Activated naive CD8-positive, alpha-beta T cell treated with anti-CD3 and anti-CD28 coated beads, Interleukin-2, amount 50 U/mL, for 16 hours (primary cell): ENCODE results near the gene ABHD12B.
"Not testable (repeated sequence)": the region's sequence is repeated elsewhere in the genome, so short reads cannot be mapped to it uniquely, and the experiment has no call there.

ENCODE experiments used
- DNase-seq: peaks from one replicate; pipeline ENCODE4 v3.0.0-alpha.2; 2020; ENCODE audit warnings: low read depth, low spot score

The ABHD12B gene

DNA sequence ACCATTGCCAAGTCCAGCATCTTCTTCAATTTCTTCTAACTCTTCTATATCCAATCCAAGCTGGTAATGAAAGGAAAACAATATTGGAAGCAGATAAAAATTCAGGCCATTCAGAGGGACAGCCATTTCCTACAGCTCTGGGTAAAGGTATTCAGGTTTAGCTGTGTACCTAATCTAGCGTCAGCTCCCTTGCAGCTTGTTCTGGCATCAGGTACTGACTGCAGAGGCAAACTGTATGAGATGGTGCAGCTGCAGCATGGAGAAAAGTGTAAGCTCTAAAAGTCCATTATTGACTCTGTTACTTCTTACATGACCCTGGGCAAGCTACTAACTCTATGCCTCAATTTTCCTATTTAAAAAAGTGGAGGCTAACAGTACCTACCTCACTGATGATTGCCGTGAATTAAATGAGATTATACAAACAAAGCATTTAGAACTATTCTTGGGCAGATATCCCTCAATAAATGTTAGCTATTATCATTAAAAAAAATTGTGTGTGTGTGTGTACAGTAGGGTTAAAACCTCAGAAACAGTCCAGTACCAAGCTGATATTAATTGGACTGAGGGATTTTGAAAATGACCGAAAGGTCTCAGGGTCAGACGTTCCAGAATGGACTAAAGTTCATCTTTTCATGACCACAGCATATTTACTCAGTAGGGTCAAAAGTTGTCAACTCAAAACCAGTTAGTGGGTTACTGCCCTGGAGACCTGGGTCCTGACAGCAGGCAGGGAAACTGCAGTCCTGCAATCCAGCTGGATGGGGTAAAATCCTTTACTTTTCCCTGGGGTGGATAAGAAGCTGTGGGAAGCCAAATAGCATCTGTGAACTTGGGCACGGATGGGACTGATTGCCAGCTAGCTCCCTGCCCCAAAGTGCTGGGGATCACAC is 63.5 kb downstream of the ABHD12B start:
- DNase-seq = no peak

DNA sequence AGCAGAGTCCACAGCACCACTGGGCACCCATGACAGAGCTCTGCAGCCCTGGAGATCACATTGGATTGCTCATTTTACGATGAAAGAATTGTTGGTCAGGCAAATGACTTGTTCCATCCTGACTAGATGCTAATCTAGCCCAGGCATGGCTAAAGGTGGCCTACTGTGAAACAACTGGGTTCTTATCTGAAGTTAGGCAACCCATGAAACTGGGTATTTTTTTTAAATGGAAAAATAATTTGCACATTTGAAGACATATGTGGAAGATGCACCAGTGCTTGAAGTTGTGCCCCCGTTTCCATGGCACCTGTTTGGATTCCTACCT is 64.1 kb downstream of the ABHD12B start:
- no peak for DNase-seq

DNA sequence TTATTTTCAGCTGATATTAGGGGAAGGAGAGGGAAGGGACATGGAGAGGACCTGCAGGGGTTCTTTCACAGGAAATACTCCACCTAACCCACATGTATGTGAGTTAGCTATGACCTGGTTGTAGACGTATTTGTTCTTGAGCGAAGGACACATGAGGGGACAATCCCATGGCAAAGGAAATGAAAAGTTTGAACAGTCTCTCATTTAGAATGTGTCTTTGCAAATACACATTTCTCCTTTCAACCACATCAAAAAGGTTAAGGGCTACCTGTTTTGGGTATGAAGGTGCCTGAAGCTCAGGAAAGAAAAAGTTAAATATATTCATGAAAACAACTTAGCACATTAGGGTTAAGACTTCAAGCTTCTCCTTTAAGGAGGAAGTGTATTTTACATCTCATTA is 65.0 kb downstream of the ABHD12B start:
- no peak for DNase-seq

DNA sequence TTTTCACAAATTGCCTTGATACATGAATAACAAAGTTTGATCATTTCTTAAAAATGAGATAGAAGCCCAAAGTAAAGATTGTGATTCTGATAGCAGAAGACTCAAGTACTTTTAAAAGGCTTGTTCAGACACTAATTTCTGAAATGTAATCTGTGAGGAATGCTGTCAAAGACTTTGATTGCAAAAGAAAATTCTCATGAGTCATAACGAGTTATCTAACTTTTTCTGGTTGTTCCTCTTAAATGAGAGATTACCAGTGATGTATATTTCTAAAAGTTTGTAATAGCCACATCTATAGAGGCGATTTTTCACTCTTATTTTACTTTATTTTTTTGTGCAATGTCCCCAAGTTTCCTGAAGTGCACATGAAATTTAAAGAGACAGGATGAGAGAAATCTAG is 65.5 kb downstream of the ABHD12B start:
- no peak for DNase-seq

DNA sequence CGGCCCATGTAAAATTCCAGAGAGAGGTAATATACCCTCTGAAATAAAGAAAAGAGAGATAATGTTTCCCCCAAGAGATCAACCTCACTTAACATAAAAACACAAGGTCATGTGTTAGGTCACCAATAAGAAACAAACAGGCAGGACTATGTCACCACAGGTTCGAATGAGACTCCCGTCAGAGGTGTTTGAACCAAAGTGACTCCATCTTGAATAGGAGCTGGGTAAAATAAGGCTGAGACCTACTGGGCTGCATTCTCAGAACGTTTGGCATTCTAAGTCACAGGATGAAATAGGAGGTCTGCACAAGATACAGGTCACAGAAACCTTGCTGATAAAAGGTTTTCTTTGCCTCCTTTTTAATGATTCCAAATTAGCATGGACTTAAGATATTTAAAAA is 65.9 kb downstream of the ABHD12B start:
- DNase-seq = no peak

DNA sequence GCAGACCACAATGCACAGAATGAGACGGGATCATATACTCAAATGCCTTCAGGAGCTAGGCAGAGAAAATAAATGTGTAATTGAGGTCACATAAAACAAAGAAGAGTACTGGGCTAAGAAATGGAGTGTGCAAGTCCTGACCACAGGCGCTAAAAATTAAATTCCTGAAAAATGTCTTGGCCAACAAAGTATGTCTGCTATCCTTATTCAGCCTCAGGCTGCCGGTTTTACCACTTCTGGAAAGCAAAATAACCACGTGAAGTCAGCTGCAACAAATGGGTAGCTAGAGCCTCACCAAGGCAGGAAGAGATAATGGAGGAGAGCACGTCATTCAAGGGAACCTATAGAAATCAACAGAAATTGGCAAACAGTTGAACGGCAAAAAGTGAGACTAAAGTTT is 69.3 kb downstream of the ABHD12B start:
- DNase-seq = no peak

DNA sequence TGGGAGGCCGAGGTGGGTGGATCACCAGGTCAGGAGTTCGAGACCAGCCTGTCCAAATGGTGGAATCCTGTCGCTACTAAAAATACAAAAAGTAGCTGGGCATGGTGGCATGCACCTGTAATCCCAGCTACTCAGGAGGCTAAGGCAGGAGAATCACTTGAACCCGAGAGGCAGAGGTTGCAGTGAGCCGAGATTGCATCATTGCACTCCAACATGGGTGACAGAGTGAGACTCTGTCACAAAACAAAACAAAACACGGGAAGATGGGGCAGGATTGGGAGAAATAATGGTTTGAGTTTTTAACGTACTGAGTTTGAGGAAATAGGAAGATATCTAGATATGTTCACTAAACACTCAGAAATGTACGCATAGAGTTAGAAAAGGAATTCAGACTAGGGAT is 69.8 kb downstream of the ABHD12B start:
- DNase-seq = not testable (repeated sequence)

DNA sequence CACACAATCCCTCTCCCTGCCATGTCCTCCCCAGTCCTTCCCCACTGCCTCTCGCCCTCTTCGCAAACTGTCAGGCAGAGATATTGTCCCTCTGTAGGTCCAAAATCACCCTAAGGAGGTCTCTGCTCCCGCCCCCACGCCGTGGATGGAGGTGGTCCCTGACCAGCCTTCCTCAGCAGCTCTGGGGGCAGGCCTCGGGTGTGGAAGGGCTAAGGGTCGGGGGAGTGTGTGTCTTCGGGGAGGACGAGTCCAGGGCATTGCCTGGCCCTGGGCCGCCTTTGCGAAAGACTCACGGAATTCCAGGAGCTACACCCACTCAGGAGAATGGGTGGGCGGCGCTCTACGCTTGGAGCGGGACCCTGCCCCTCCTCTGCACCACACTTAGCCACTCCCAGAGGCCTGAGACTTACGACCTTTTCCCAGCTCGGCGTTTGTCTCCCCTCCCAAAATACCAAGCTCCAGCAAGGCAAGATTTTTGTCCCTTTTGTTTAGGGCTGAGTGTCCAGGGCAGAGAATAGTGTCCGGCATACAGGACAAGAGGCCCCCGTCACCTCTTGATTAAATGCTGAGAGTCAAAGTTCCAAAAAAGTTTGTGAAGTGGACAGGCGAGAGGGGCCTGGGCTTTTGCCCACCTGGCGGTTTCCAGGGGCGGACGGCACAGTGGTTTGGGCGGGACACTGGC is 71.5 kb downstream of the ABHD12B start:
- no peak for DNase-seq

DNA sequence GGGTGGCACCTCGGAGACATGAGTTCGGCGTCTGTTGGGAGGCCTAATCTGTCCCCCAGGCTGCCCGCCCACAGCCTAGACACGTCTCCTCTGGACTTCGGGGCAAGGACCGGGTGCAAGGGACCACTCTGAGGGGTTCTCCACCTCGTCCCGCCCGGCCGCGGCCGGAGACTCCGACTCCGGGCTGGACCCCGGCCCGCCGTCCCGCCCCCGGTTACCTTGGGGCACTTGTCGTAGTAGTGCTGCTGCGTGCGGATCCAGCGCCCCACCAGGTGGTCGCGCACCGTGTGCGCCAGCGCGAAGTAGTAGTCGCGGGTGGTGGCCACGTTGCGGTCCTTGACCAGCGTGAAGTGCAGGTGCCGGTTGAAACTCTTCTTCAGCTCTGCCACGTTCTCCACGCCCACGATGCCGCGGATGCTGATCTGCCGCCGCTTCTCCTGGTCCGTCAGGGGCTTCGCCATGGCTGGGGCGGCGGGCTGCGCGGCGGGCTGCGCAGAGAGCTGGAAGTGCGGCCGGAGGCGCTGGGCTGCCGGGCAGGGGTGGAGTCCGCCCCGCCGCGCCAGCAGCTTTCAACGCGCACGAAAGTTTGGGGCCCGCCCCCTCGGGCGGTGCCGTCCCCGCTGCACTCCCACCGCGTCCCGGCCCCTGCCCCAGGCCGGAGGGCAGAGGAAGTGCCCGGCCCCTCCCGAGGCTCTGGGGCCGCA is 72.2 kb downstream of the ABHD12B start, which contains the start of gene PYGL:
Gene PYGL, minus strand, starts transcription at position 541 of the 704 bp plus-strand sequence. Its CDS starts 80 bp downstream, at position 461.
- DNase-seq = no peak

DNA sequence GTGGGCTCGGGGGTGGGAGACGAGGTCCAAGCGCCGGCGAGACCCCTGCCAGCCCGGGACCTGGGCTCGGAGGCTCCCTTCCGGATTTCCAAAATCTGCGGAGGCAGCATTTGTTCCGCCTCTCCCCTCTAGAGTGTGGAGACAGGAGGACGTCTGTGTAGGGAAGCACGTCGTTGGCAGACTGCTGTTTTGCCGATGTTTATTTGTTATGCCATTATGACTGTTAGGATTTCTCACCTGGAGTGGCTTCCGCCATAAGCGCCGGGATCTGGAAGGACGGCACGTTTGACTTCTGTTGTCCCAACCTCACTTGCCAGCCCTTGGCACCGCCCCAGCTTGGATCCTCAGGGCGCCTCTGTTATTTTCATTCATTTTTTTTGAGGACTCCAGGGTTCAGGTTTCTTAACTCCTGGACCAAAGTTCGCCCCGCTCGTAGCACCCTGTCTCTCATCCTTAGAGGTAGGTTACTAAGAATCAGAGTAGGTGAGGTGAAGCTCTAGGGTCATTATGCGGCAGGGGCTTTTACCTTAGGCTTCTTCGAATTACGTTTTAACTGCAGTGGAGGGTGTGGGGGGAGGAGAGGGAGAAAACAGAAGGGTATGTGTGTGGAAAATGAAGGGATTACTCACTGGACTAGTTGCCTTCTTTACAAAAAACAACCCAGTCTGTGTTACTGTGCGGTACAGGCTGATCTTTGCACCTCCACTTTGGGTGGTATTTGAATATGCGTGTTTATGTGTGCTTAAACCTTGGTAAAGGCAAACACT is 73.0 kb downstream of the ABHD12B start:
- DNase-seq = no peak

DNA sequence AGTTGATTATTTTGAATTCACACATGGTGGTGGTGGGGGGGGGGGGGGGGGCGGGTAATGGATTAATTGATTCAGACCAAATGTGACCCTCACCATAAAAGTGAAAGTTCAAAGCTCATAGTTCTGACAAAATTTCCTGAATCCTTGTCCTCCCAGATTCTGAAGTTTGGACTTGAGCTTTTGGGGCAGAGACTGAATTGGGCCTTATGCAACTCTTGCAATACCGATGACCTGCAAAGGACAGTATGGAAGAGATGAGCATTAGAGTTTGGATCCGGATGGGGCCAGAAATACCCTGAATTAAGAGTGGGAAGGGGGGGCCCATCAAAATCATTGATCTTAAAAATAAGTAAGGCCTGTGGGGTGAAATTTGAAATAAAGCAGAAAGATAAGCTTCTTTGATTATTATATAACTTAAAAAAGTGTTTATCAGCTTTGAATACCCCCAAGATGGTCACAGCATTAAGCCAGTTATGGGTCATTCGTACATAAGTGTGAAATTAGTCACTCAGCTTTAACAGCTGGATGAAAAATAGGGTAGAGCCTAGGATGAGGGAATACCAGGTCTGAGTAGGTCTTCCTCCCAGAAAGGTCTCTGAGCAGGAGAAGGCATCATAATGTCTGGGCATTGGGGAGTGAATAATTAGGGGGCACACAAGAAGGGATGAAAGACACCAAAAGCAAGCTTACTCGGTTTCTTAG is 74.5 kb downstream of the ABHD12B start:
- DNase-seq = no peak

DNA sequence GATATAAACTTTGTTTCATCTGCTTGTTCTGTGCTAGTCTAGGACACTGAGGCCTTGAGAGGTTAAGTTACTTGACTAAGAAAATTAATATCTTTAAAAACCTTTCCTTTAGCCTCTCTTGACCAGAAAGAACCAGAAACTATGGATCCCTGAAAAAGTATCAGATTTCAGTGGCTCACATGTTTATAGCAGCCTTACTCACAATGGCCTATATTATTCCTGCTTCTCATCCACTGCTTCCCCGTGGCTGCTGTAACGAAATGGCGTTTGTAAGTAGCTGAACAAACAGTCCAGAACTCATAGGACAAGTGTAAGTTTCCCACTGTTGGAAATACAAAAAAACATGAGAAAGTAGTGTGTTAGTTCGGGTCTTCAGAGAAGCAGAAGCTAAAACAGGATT is 75.6 kb downstream of the ABHD12B start:
- no peak for DNase-seq

DNA sequence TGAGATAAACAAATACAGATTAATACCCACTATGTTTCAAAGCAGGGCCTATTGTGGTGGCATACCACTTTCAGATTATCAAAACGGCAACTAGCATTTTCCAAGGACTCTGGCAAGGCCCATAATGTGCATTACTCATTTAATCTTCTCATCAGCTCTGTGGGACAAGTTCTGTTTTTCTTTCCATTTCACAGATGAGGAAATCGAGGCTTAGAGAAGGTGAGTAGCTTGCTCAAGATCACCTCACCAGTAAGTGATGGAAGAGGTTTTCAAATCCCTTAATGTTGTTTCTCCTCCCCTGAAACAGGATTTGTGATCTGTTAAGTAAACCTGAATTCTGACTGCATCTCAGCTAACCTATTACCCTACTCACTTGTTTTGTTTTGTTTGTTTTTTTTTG is 76.4 kb downstream of the ABHD12B start:
- DNase-seq = no peak

DNA sequence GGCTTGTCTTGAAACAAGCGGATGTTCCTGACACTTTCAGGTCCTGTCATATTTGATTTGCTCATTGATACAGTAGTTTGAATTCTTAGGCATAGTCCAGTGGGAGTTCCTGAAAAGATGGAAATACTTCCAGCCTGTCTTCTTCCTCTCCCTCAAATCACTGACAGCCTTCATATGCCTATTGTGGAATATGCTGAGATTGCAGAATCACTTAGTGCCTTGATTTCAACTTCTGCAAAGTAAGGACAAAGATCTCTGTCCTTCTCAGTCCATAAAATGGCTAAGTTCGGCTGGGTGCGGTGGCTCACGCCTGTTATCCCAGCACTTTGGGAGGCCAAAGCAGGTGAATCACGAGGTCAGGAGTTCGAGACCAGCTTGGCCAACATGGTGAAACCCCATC is 79.2 kb downstream of the ABHD12B start:
- no peak for DNase-seq

DNA sequence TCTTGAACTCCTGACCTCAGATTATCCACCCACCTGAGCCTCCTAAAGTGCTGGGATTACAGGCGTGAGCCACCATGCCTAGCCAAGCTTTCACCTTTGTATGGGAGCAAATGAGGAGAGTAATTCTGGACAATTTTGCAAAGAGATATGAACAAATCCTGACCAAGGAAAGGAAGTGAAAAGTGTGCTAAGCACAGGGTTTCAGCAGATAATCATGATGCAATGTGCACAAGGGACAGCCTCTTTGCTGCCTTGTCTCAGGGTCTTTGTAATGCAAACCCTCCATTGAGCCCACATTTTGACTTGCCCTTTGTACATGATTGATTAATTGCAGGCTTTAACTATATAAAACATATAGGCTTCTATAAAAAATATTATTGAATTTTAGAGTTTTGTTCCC is 81.6 kb downstream of the ABHD12B start:
- DNase-seq = no peak
